Choroid plexus epithelial cell (primary cell): ENCODE data around the gene TMEM52.

Experiments
- DNase-seq: peaks from one replicate; pipeline ENCODE4 v3.0.0-alpha.2; 2010; ENCODE audit warnings: low read depth
- H3K4me3 ChIP-seq: 2 replicates; pipeline ENCODE4 v1.5.1; 2011; ENCODE audit warnings: low read depth, mild to moderate bottlenecking, control low read depth, low read length, moderate library complexity
- TF ChIP-seq, protein P1 (sequence below): conservative IDR thresholded peaks from 2 replicates; pipeline ENCODE4 v1.5.1; 2011; ENCODE audit warnings: low read depth, mild to moderate bottlenecking, control low read depth, inconsistent platforms, low read length, moderate library complexity

TMEM52 gene

DNA sequence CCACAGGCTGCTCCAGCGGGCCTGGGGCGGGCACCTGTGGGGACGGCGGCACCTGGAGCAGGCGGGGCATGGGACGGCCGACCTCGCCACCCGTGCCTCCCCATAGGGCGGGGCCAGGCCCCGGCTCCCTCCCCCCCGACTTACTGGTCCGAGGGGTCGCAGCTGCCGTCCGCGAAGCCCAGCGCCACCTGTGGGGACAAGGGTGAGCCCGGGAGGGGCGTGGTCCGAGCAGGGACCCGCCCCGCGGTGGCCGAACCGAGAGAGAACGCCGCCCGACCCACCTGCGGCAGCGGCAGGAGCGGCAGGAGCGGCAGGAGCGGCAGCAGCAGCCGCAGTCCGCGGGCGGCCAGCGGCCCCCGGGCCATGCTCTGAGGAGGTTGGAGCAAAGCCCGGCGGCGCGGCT, at the start of gene TMEM52:
Gene TMEM52 (minus strand): TSS at position 379 of the 403 bp plus-strand sequence. CDS start 14 bp downstream, at position 365.
- no peak for DNase-seq
- H3K4me3 ChIP-seq: peak within 1 kb of the TSS; percentile 51
- TF ChIP-seq, protein P1, sequence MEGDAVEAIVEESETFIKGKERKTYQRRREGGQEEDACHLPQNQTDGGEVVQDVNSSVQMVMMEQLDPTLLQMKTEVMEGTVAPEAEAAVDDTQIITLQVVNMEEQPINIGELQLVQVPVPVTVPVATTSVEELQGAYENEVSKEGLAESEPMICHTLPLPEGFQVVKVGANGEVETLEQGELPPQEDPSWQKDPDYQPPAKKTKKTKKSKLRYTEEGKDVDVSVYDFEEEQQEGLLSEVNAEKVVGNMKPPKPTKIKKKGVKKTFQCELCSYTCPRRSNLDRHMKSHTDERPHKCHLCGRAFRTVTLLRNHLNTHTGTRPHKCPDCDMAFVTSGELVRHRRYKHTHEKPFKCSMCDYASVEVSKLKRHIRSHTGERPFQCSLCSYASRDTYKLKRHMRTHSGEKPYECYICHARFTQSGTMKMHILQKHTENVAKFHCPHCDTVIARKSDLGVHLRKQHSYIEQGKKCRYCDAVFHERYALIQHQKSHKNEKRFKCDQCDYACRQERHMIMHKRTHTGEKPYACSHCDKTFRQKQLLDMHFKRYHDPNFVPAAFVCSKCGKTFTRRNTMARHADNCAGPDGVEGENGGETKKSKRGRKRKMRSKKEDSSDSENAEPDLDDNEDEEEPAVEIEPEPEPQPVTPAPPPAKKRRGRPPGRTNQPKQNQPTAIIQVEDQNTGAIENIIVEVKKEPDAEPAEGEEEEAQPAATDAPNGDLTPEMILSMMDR: no peak

DNA sequence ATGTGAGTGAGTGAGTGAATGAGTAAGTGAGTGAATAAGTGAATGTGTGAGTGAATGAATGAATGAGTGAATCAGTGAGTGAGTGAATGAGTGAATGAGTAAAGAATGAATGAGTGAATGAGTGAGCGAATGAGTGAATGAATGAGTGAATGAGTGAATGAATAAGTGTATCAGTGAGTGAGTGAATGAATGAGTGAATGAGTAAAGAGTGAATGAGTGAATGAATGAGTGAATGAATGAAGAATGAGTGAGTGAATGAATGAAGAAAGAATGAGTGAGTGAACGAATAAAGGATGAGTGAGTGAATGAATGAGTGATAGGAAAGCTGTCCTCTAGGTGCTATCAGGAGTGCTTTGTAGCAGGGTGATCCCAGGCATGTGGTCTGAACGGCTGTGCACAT, 48.8 kb upstream of the TMEM52 start:
- TF ChIP-seq, protein P1: no peak
- DNase-seq: no peak
- no peak overlapping the region for H3K4me3 ChIP-seq

DNA sequence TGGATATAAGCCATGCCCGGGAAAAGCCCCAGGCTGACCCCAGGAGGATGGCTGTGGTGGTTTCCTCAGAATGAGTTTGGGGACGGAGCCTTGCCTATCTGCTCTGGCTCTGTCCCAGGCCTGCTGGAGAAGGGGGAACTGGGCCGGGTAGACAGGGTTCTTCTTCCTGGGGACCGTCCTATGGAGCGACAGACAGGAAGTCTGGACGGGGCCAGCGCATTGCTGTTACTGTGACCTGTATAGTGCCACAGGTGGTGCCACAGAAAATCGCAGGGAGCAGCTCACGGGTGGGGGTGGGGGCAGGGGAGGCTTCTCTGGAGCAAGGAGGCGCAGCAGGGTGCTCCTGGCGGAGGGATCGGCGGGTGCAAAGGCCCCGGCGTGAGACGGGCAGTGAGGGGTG, 48.1 kb upstream of the TMEM52 start:
- no peak for DNase-seq
- TF ChIP-seq, protein P1: no peak
- H3K4me3 ChIP-seq: no peak overlapping the region

DNA sequence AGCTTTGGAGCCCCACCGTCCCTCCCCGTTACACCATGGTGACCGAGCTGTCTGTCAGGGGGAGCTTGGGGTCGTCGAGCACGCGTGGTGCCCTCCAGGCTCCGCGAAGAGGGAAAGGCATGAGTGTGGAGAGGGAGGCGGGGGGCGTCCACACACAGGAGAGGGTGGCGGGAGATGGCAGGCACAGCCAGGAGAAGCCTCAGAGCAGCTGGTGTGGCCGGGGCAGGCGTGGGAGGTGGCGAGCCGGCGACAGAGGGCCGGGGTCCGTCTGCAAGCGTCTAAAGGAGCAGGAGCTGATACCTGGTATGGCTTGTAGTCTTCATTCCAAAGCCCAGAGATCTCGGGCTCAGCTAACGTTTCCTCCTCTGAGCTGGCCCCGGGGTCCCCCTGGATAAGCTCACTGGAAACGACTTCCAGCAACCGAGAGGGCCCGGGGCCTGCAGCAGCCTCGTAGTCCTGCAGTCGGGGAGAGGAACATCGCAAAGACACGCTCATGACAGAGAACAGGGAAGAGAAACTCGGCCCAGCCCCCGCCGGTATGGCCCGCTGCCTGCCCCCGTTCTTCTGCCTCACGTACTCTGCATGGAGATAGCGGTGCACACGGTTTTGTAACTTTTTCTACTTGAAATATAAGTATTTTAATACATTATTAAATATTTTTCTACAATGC, 47.1 kb upstream of the TMEM52 start:
- no peak for DNase-seq
- TF ChIP-seq, protein P1: no peak
- H3K4me3 ChIP-seq: no peak overlapping the region

DNA sequence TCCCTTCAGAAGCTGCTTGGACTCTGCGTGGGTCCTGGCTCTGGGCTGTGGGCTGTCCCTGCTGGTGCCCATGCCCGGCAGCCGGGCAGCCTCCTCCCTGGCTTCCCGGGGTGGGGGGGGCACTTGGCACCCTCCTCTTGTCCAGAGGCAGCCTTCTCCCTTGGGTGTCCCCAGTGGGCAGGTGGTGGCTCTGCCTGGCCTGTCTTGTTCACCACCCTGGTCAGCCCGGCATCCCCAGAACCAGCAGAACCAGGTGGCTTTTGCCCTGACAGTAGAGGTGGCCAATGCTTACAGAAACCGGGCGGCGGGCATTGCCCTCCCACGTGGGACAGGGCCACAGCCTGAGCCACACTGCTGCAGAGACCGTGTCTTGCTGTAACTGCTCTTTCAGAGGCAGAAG, 46.5 kb upstream of the TMEM52 start:
- H3K4me3 ChIP-seq: no peak overlapping the region
- DNase-seq: no peak
- TF ChIP-seq, protein P1: no peak

DNA sequence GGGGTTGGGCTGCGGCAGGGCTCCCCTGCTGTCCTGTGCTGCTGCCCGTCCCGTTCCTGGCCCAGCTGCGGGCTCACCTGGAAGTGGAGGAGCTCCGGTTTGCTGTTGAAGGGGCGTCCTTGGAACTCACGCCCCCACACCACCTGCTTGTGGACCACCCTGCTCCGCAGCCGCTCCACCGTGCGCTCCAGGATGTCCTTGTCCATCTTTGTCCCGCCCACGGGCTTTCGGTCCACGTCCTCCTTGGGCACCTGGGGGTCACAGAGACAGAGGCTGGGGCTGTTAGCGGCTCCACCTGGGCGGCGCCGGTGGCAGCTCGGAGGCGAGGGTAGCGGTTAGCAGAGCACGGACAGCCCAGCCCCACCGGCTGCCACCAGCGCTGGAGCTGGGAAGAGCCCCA, 45.7 kb upstream of the TMEM52 start:
- TF ChIP-seq, protein P1: no peak
- DNase-seq: no peak

DNA sequence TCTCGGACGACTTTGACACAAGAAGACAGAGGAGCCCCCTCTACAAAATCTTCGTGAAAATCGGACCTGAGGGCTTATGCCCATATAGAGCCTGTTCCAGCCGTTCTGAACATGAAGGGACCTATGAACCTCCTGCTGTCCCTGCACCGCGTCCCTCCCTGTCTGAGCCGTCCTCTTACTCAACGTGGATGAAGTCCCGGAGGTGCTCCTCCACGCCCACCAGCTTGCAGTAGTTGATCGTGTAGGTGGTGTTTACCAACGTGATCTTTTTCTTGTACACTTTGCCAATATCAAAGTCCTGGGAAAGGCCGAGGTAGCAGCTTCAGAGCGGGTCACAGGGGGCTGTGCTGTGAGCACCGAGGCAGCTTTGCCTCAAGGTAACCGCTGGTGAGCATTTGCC, 44.5 kb upstream of the TMEM52 start:
- no peak for DNase-seq
- H3K4me3 ChIP-seq: no peak overlapping the region
- TF ChIP-seq, protein P1: no peak

More for the DNA sequence above, 45.7 kb upstream of the TMEM52 start:
- no peak overlapping the region for H3K4me3 ChIP-seq
